ENCODE measurements around the gene INPP5A.

- no peak for TF ChIP-seq EZH2 (IDR thresholded peaks at IDR 0.05; ENCODE audit: borderline replicate concordance, insufficient read depth, low read depth, low read length, poor library complexity, severe bottlenecking)
- no peak for TF ChIP-seq CTCF (IDR thresholded peaks at IDR 0.05)
Observed at GRCh38 chr10:132577350-132578003, 39.9 kb downstream of the INPP5A start.
